ENCODE measurements around the gene PI4KA. TPM values are rescaled to one million over a fixed set of nuclear protein-coding genes. Genes with fewer than 3 reads are reported as not detected.

Gene PI4KA
- total RNA-seq, 1 experiment from 2014 or later = 40.0 TPM

DNA sequence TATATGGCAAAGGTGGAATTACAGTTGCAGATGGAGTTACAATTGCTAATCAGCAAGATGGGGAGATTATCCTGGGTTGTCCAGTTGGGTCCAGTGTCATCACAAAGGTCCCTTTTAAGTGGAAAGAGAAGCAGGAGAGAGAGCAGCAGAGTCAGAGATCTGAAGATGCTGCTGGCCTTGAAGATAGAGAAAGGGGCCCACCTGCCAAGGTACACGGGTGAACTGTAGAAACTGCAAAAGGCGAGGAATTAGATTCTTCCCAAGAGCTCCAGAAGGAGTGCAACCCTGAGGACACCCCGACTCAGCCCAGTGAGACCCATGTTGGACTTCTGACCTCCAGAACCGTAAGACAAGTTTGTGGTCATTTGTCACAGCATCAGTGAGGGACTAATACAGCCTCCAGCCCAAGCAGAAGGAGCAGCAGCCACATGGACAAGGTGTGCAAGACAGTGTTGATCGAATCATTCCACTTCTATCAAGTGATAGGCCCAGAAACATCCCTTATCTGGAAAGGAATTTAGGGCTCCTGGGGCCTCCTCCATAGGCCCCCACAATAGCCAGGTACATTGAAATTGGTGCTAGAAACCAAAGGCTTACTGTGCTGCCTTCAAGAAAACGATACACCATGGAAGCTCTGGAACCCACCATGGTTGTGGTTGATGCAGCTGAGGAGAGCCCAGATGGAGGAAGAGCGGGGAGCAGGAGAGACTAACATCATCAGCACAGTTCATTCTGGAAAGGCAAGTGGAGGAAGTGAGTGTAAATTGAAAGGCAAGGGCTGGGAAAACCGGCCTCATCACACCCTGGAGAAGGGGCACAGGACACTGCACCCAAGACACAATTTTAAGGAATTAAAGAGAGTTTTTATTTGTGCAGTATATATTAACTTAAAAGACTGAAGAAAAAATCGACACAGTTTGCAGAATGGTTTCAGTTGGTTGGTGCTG, 23.5 kb upstream of the PI4KA start:
- DNase-seq (ENCODE audit: low read depth) = no peak

DNA sequence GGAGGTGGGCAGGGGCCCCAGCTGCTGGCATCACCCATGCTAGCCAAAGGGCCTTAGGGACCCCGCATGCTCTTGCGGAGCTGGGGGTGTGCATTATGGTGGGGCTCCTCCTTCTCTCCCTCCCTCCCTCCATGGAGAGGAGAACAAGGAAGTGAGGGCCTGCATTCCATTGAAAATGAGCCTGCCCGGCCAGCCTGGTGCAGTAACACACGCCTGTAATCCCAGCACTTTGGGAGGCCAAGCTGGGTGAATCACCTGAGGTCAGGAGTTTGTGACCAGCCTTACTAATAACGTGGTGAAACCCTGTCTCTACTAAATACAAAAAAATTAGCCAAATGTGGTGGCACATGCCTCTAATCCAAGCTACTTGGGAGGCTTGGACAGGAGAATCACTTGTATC, 22.6 kb upstream of the PI4KA start:
- DNase-seq (ENCODE audit: low read depth) = no peak

DNA sequence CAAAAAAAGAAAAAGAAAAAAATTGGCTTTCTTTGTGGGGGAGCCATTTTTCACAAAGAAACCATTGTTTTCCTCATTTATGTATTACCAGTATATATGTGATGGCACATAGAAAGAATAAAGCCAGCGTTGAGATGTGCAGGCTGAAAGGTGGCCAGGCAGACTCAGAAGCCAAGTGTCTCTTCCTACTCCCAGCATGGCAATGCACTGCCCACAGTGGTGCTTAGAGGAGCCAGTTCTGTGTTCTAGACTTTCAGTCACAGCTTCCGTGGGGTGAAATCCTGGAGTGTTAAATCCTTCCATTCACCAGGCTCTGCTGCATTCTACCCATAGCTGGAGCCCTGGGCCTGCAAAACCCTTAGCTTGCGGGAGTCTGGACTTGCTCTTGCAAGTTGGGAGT, 19.1 kb upstream of the PI4KA start:
- no peak for DNase-seq (ENCODE audit: low read depth)

DNA sequence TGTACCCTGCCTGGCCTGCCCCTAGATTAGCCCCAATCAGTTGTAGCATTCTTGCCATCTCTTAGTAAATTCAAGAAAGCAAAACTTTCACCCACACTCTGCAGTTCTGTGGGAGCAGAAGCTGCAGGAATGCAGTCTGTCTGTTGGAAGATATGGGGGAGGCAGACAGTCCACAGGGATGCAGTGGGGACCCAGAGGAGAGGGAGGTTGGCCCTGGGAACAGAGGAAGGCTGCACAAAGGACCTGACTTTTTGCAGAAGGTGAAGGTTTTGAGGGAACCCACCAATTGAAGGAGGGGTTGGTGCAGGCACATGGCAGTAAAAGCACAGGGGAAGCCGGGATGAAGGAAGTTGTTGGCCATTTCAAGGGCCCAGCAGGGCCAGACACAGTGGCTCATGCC, 16.7 kb upstream of the PI4KA start:
- no peak for DNase-seq (ENCODE audit: low read depth)

DNA sequence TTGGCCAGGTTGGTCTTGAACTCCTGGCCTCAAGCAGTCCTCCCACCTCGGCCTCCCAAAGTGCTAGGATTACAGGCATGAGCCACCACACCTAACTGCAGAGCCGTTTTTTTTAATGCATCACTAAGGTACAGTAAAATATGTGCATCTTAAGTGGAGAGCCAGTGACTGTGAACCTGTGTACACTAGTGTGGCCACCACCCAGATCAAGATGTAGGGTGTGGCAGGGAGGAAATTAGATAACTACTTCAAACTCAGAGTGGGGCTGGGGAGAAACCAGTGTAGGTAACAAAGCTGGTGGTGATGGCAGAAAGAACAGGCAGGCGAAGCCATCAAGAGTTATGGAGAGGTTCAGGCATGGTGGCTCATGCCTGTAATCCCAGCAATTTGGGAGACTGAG, 14.6 kb upstream of the PI4KA start:
- no peak for DNase-seq (ENCODE audit: low read depth)

DNA sequence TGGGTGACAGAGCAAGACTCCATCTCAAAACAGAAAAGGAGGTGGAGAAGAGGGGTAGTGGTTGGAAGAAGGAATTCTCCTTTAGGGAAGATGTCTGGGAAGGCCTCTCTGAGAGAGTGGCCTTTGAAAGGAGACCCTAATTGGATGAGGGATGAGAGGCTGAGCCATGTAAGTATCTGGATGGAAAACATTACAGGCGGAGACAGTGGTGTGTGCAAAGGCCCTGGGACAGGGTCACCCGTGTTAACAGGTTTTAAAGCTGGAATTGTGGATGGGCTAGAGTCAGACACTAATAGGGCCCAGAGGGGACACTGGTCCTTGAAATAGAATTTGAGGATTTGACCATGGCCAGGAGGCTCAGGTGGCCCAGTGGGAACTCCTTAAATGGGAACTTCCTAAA, 10.6 kb upstream of the PI4KA start:
- no peak for DNase-seq (ENCODE audit: low read depth)

DNA sequence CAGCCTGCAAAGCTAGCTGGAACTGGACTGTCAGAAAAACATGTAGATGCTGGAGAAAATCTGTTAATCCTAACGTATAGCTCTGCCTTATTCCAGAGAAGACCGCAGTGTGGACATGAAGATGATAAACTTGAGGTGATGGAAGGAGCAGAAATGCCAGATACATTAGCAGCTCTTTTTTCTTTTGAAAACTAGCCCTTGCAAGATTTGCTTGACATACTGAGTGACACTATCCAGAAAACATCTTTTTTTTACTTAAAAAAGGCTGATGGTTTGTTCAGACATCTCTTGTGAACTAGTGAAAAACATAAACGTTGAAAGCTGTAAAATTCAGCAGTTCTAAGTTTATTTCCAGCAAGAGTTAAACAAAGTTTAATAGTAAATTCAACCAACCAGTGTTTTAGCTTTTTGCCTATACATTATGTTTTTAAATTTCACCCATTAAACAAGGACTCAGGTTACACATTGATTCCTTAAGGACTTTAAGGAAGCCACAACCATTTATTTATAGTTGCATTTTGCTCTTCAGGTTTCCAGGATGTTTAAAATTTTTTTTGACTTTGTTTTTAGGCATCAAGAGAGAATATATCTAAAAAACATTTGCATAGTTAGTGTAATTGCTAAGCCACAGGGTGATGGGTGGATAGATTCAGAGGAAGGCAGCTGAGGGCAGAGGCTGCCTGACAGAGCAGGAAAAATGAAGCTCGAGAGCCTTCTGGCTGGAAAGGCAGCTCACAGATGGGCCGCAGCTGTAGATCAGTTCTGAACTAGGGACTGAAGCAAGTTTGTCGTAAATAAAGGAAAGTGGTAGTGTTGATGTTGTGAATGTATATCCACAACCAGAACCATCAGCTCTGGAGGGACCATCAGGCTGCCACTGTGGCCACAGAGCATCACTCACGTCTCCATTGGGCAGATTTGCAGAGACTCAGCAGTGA, 9.7 kb upstream of the PI4KA start:
- no peak for DNase-seq (ENCODE audit: low read depth)

DNA sequence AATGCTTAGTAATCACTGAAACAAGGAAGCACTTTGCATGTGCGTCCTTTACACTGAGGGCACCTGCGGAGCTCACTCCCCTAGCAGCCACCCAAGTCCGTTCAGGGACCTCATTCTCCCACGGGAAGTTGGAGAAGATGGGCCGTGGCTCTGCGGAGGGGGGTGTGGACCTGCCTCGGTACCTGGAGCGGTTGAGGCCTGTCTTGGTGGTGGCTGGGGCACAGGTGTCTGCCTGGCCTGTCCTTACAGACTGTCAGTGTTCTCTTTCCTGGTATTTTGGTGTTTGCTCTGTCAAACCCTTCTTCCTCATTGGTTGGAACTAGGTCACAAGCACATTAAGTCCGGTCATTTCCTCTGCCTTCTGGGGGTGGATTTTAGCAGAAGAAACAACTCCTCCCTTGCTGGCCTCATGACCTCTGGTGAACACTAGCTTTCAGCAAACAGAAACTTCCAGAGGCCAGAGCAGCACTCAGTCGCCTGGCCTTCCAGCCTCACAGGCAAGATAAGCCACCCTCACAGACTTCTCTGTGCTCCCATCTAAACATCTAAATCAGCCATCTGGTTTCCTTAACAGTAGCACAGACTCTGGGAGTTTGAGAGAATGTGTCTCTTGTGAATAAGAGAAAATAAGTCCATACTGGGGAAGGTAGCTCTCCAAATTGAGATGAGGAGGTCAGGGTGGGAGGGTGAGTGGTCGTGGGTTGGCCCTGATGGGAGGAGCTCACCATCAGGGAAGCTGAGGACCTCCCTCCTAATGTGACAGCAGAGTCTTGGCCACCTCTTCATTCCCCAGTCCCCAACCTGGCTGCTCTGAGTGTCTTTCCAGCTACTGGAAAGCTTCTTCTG, 8.8 kb upstream of the PI4KA start:
- DNase-seq (ENCODE audit: low read depth) = no peak

DNA sequence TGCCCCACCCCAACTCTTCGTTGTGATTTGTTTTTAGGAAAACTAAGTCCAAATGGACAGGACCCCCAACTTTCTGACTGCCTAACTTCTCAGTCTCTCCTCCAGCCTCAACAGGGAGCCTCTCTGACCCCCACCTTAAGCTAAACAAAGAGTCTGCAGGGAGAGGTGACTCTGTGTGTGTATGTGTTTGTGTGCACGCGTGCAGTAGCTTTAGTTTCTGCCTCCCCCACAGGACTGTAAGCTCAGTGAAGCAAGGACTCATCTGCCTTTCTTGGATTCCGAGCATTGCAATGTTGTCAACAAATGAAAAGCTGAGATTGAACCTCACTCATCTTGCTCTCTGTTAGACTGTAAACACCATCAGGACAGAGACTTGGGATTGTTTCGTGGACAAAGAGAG, 8.1 kb upstream of the PI4KA start:
- no peak for DNase-seq (ENCODE audit: low read depth)

DNA sequence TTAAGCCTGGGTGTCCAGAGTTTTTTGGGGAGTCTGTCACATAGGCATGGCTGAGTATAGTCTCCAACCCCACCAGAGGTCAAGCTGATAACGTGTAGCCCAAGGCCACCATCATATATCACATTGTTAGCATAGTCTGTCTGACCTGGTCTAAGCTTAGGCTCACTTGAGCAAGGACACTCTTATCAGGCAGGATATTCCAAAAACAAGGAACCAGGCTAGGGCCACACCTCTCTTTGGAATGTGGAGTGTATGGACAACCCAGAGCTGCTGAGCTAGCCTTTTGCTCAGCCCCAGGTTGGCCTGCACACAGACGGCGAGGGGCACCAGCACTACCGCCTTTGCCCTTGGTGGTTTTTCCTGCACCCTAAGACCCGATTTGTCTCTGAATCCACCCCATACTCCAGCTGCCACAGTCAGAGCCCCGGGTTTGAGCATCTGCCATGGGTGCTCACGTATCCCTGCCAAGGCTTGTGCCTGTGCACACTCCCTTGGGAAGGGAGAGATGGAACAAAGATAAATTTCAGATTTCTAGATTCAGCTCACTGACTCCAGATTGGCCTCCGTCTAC, 7.3 kb upstream of the PI4KA start:
- DNase-seq (ENCODE audit: low read depth) = no peak

DNA sequence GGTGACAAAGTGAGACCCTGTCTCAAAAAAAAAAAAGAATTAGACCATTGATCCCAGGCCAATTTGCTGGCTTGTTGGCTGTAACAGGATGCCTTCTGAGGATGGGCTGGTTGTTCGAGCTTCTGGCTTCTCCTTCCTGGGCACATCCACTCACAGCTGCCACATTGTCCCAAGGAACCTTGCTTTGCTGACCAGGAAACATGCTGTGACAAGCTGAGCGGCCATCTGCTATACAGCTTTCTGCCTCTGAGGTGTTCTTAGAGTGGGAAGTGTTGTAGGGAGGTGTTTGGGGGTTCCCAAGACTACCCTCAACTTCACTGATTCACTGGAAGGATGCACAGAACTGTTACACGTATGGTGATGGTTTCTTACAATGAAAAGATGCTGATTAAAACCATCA, 6.7 kb upstream of the PI4KA start:
- DNase-seq (ENCODE audit: low read depth) = no peak

DNA sequence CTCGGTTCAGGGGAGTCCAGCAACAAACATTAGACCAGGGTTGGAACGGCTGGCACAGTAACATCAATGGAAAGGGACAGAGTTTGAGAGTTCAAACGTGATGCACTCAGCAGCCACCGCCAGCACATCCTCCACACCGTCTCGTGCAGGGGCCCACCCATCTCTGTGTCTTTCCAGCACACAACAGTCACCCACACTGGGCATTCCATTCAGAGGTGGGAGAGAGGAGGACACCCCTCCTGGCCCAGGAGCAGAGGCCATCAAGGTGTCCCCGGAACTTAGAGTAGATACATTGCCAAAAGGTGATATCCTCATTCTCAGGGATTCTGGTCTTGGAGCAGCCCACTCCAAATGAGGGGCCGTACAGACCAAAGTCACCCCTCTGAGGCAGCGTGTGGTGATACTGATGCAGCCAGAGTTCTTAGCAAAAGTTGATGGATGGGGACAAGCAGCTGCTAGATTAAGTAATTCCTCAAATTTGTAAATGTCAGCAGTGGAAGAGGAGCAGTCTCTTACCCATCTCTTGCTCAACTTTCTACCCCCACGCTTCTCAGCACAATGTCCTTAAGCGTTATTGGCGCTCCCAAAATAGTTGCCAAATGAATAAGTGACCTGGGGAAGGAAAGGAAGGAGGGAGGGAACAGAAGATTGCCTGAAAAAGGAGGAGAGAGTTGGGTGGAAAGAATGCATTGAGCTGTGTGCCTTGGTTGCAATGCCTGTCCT, 5.7 kb upstream of the PI4KA start:
- peak; percentile 83 for DNase-seq (ENCODE audit: low read depth)

DNA sequence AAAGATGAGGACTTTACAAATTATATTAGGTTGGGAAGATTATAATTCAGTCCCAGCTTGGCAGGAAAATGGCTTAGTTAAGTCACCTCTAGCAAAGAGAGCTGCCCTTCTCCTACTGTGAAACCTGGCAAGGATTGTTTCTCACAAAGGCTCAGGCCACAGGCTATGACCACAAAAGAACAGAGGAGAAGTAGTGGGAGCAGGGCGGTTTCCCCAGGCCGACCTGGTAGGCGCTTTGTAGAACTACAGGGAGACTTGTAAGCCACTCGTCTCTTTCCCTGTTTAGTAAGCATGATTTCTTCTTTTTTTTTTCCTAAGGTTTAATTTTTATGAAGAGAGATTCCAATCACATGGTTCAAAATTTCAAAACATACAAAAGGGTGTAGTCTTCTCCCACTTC, 4.8 kb upstream of the PI4KA start:
- no peak for DNase-seq (ENCODE audit: low read depth)

DNA sequence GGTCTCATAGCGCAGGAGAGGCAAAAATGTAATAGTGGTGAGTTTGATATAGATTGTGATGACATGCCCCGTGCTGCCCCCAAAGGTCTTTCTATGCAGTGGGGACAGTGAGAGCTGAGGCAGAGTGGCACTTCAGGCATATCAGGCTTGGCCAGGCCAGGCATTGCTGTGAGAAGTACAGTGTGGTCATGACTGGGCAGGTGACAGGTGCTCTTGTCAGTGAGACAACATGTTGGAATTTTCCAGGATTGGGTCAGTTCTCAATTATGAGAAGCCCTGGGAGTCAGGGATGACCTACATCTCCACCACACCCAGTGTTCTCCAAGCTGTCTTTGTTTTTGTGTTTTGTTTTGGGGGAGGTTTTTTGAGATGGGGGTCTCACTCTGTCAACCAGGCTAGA, 3.9 kb upstream of the PI4KA start:
- no peak for DNase-seq (ENCODE audit: low read depth)

DNA sequence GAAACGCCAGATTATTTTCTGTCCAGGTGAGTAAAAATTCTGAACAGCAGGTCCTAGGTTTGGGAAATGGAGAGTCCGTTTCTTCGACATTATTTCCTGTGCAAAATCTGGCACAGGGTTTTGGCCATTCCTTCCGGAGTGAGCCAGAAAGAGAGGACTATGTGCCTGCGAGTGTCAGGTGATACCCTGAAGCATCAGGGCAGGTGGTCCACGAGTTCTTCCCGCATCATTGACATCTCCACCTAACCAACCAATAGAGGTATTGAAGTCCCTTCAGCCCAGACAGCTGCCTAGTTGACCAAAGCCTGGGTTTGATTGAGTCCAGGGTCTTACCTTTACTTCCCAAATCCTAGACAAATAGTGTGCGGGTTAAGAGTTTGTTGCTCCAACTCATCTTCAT, 1.0 kb upstream of the PI4KA start:
- DNase-seq (ENCODE audit: low read depth) = no peak

DNA sequence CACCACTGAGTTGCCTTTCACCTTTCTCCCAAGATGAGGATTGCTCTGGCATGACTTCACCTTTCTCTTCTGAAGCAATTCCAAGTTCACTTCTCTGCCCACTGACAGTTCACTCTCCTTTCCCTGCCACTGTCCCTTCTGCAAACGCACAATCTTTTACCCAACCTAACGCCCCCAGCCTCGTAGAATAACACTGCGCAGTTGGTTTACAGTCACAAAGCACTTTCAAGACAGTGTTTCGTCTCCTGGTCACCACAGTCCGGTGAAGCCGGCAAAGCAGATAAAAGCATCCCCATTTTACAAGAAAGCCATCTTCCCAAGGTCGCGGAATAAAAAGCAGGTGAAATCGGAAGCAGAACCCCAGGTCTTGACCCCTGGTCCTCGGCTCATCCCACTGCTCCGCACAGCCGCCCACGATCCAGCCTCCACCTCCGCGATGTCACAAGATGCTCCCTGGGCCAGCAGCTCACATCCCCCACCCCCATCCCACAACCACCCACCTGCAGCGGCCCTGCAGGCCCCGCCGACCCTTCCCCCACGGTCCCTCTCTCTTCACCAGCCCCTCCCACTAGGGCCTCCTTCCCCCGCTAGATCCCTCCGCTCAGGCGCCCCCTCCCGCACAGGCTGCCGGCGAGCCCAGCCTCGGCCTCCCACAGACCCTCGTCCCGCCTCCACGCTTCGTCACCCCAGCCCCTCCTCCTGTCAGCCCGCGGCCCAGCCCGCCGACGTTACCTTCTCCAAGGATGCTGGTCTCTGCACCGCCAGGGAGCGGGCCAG, 585 bp downstream of the PI4KA start:
- DNase-seq (ENCODE audit: low read depth) = peak; percentile 72

DNA sequence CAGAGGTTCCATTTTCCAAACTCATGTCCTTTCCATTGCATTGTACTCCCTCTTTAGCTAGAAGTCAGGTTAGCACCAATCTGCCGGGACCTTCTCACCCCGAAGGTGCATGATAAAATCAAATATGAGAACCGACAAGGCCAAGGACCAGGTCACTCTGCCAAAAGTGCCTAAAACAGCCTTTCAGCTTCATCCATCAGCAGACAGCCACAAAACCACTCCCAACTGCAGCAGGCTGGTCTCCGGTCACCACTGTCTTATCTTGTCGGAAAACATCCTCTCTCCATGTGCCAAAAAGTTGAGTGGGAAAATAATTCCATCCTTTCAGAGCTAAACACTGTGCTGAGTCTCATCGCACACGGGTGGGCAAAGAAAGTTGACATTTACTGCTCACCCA, 1.4 kb downstream of the PI4KA start:
- no peak for DNase-seq (ENCODE audit: low read depth)

DNA sequence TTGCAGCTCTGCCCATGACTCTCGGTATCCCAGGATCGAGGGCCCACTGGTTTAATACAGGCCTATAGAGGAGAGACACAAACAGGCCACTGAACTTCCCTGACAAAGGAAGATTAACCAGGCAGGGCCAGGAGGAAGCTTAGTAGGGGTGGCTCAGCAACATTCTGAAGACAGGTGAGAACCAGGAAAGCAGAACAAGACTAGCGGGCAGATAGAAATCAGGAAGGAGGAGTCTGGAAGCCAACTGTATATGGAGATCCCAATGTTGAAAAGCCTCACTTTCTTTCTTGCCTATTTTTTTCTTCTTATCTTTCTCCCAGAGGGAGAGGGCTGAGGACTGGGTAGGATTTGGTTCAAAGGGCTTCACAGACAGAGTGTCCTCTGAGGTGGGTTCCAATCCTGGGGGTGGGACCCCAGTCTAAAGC, 5.4 kb downstream of the PI4KA start:
- no peak for DNase-seq (ENCODE audit: low read depth)

DNA sequence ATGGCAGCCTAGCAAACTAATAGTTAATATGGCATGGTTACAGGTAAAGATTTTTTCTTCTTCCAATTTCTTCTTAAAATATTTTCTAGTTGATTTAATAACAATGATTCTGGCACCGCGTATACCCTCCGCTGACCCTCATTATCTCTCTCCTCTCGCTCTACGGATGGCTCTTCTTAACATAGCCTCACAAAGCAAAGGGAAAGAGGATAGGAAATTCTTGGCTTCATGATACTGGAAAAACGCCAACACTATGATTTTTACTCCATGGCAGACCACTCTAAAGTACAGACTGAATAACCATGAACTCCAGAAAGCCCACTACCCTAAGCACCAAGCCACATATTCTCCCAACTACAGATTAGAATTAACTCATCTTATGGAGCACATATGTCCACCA, 6.1 kb downstream of the PI4KA start:
- DNase-seq (ENCODE audit: low read depth) = no peak

DNA sequence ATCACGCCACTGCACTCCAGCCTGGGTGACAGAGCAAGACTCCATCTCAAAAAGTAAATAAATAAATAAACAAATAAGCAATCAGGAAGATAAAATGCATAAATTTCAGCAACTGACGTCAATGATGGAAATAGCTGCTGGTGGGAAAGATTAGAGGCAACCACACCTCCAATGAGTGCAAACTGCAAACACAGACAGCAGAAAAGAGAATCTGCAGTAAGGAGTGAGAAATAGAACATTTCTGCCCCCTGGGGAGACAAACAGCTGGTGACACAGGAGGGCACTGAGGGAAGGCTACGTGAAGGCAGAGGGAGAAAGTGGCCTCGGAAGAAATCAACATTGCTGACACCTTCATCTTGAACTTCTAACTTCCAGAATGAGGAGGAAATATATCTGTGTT, 6.5 kb downstream of the PI4KA start:
- no peak for DNase-seq (ENCODE audit: low read depth)

All from LHCN-M2 (cell line).